Measurements from ENCODE around the gene TMEM109. TPM values are rescaled to one million over a fixed set of nuclear protein-coding genes. Genes with fewer than 3 reads are reported as not detected.

TMEM109 gene
- total and polyA plus RNA-seq, 2 of the 8 experiments (the other 6 are each of a cell fraction or from before 2014, with no cell fraction given): 27.3 to 30.3 TPM

GRCh38 chr11:60908803-60909202 is 5.2 kb upstream of the TMEM109 start:
- H4K5ac ChIP-seq (ENCODE audit: insufficient read length, low read depth, low read length): no peak overlapping the region
- H2BK12ac ChIP-seq (ENCODE audit: low read depth, low read length): no peak overlapping the region
- no peak overlapping the region for H3K23ac ChIP-seq (ENCODE audit: insufficient read length)
- H3K14ac ChIP-seq (ENCODE audit: insufficient read length): no peak overlapping the region
- no peaks in the 10 kb centered on the region; the same call in 1 of the 2 replicates for H3K79me1 ChIP-seq (ENCODE audit: low read depth, low read length)
- no peak overlapping the region for H3K56ac ChIP-seq (replicated peaks; ENCODE audit: insufficient read length, low read depth, low read length)
- no peak overlapping the region for H3K4ac ChIP-seq (replicated peaks; ENCODE audit: insufficient read length, low read depth, low read length)
- TF ChIP-seq CEBPB (IDR thresholded peaks at IDR 0.05; ENCODE audit: low read depth, low read length) (no peak), HDAC2 (IDR thresholded peaks at IDR 0.05; ENCODE audit: borderline replicate concordance in 1 of 2, low read depth in 2 of 2, low read length in 2 of 2) (no peak), SP2 (IDR thresholded peaks at IDR 0.05; ENCODE audit: low read length) (no peak)
- H3K4me2 ChIP-seq (ENCODE audit: insufficient read depth in 1 of 2, low read depth in 2 of 2, low read length in 2 of 2): no peak overlapping the region
- no peak overlapping the region for H2BK120ac ChIP-seq (replicated peaks; ENCODE audit: low read depth, low read length)
- no peak overlapping the region for H4K91ac ChIP-seq (replicated peaks; ENCODE audit: insufficient read length, low read length)
- H2AK5ac ChIP-seq (ENCODE audit: low read depth, low read length): no peak overlapping the region
- 0 out of 8 replicates have a peak, but pooled peaks cover 0 to 2% (median 0%) of the 10 kb centered on the region in 4 experiments for H3K36me3 ChIP-seq (ENCODE audit: control insufficient read depth in 2 of 4, insufficient read depth in 4 of 4, low read length in 3 of 4)
- H3K4me1 ChIP-seq (replicated peaks in 1 of 4; ENCODE audit: control insufficient read depth in 3 of 4, insufficient read depth in 4 of 4, low read length in 3 of 4): peaks cover 7 to 13% (median 12%) of the 10 kb centered on the region in 4 experiments
- DNase-seq (ENCODE audit: low read depth in 1 of 2, low spot score in 2 of 2) (no peak), FAIRE-seq (no peak)
- no peak overlapping the region for H3K18ac ChIP-seq (ENCODE audit: extremely low read depth, low read length)
- H2BK5ac ChIP-seq (ENCODE audit: low read depth, low read length): no peak overlapping the region
- no peak overlapping the region for H2BK20ac ChIP-seq (ENCODE audit: low read length)
- ChIA-PET CTCF (ENCODE audit: partially characterized antibody) (no interaction called here), POLR2A (ENCODE audit: partially characterized antibody) (no interaction called here)
- H4K20me1 ChIP-seq (replicated peaks in 1 of 2; ENCODE audit: control insufficient read depth in 1 of 2, insufficient read depth in 2 of 2, low read length in 2 of 2): peaks cover 7 to 10% of the 10 kb centered on the region in 2 experiments
- no peak overlapping the region for H4K8ac ChIP-seq (ENCODE audit: extremely low read depth, insufficient read depth, low read length)
- no peak overlapping the region for H3K4me3 ChIP-seq (ENCODE audit: extremely low read depth in 1 of 4, insufficient read depth in 2 of 4, low read depth in 3 of 4, low read length in 4 of 4)
- peaks cover 0 to 2% (median 0%) of the 10 kb centered on the region in 4 experiments; a peak in 1 of 7 replicates for H3K27me3 ChIP-seq (replicated peaks in 1 of 4; ENCODE audit: control insufficient read depth in 3 of 4, extremely low read depth in 1 of 4, insufficient read depth in 3 of 4, low read length in 3 of 4)
- no peak overlapping the region for H2AFZ ChIP-seq (ENCODE audit: low read length)
- peaks cover 21 to 22% of the 10 kb centered on the region in 2 experiments for H3K79me2 ChIP-seq (ENCODE audit: control insufficient read depth in 1 of 2, insufficient read depth in 2 of 2, low read length in 2 of 2)
- H3K9me3 ChIP-seq (ENCODE audit: insufficient read depth in 2 of 2, low read depth in 1 of 2, low read length in 1 of 2): no peaks in the 10 kb centered on the region
- no peak overlapping the region for H2BK15ac ChIP-seq (ENCODE audit: low read length)
- peaks cover 3% of the 10 kb centered on the region for H3K23me2 ChIP-seq (ENCODE audit: low read depth, low read length)
- H3K9ac ChIP-seq (replicated peaks in 1 of 4; ENCODE audit: extremely low read depth in 1 of 4, low read depth in 3 of 4, low read length in 3 of 4): no peak overlapping the region
- H3K27ac ChIP-seq (ENCODE audit: low read depth, low read length): no peak overlapping the region
- WGBS, 2 experiments (ENCODE audit: extremely low coverage in 1 of 2, insufficient coverage in 1 of 2, insufficient read length in 1 of 2, insufficient replicate concordance in 2 of 2, low coverage in 1 of 2, low lambda C conversion rate in 2 of 2, missing lambda C conversion rate in 1 of 2): 14% methylated on average over 1 of the region's 1 CpG; no CpG with 5 or more reads in 1 of the 2 experiments
